OCI-LY1 (cell line): ENCODE data around the gene DENND4A.

Experiments used
- H2AFZ ChIP-seq: fragments of 200-600 bp; sonication (generic), shearing (Covaris generic); 2 replicates; pipeline ENCODE4 v1.6.0; 2014; ENCODE audit warnings: antibody characterized with exemption, mild to moderate bottlenecking, low read length
- H3F3A ChIP-seq: fragments of 200-600 bp; sonication (generic), shearing (Covaris generic); 2 replicates; pipeline ENCODE4 v1.6.0; 2014; ENCODE audit warnings: mild to moderate bottlenecking, antibody characterized with exemption, low read length, moderate library complexity; ENCODE audit not compliant: insufficient read depth
- H3K27ac ChIP-seq: fragments of 200-600 bp; sonication (generic); 2 replicates; pipeline ENCODE4 v1.5.1; 2014; ENCODE audit warnings: low read length, mixed run types, mild to moderate bottlenecking, low read depth; ENCODE audit not compliant: poor library complexity, severe bottlenecking
- H3K27me3 ChIP-seq: fragments of 200-600 bp; sonication (generic); 2 replicates; pipeline ENCODE4 v1.6.0; 2014; ENCODE audit warnings: antibody characterized with exemption, mild to moderate bottlenecking, low read length, moderate library complexity; ENCODE audit not compliant: insufficient read depth
- H3K36me3 ChIP-seq: fragments of 200-600 bp; sonication (generic); 2 replicates; pipeline ENCODE4 v1.6.1; 2014; ENCODE audit warnings: mild to moderate bottlenecking, antibody characterized with exemption, low read length, moderate library complexity, mixed read lengths; ENCODE audit not compliant: insufficient read depth
- H3K4me1 ChIP-seq: fragments of 200-600 bp; sonication (generic); 2 replicates; pipeline ENCODE4 v1.5.1; 2014; ENCODE audit warnings: mild to moderate bottlenecking, low read length, moderate library complexity; ENCODE audit not compliant: insufficient read depth, severe bottlenecking
- H3K4me2 ChIP-seq: fragments of 200-600 bp; sonication (generic), shearing (Covaris generic); 2 replicates; pipeline ENCODE4 v1.6.1; 2014; ENCODE audit warnings: low read length
- H3K4me3 ChIP-seq: fragments of 200-600 bp; sonication (generic); 2 replicates; pipeline ENCODE4 v1.5.1; 2014; ENCODE audit warnings: low read length, low read depth, mild to moderate bottlenecking, mixed read lengths; ENCODE audit not compliant: poor library complexity, severe bottlenecking
- H3K79me2 ChIP-seq: fragments of 200-600 bp; shearing (Covaris generic); 2 replicates; pipeline ENCODE4 v1.6.1; 2016; ENCODE audit warnings: mixed run types, low read length, mixed read lengths; ENCODE audit not compliant: insufficient read depth
- H3K9ac ChIP-seq: fragments of 200-600 bp; sonication (generic), shearing (Covaris generic); 2 replicates; pipeline ENCODE4 v1.6.1; 2014; ENCODE audit warnings: mild to moderate bottlenecking, low read length, mixed read lengths
- H3K9me2 ChIP-seq: fragments of 200-600 bp; sonication (generic), shearing (Covaris generic); 2 replicates; pipeline ENCODE4 v1.6.1; 2014; ENCODE audit warnings: low read depth, mild to moderate bottlenecking, low read length, mixed read lengths
- H3K9me3 ChIP-seq: fragments of 200-600 bp; shearing (Covaris generic); 2 replicates; pipeline ENCODE4 v1.6.1; 2014; ENCODE audit warnings: low read length, mixed read lengths
- H4K20me1 ChIP-seq: fragments of 200-600 bp; sonication (generic), shearing (Covaris generic); 2 replicates; pipeline ENCODE4 v1.6.0; 2016; ENCODE audit warnings: mild to moderate bottlenecking, low read length; ENCODE audit not compliant: insufficient read depth
- CTCF ChIP-seq: fragments of 200-600 bp; sonication (generic), shearing (Covaris generic); IDR thresholded peaks from 2 replicates; pipeline ENCODE4 v1.5.1; 2017; ENCODE audit warnings: mild to moderate bottlenecking, antibody characterized with exemption, low read length, moderate library complexity, mixed read lengths
- EZH2 ChIP-seq: fragments of 200-600 bp; sonication (generic), shearing (Covaris generic); IDR thresholded peaks from 2 replicates; pipeline ENCODE4 v1.8.0; 2017; ENCODE audit warnings: borderline replicate concordance, mixed run types, mild to moderate bottlenecking, antibody characterized with exemption, low read length, moderate library complexity, mixed read lengths

The DENND4A gene

DNA sequence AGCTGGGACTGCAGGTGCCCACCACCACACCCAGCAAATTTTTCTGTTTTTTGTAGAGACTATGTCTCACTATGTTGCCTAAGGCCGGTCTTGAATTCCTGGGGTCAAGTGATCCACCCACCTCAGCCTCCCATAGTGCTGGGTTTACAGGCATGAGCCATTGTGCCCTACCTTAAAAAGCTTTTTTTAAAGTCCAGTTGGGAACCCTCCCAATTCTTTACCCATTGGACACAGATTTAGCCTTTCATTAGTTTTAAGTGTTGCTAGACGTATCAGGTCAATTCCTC, 1.7 kb upstream of the DENND4A start:
- TF ChIP-seq EZH2 (no peak), CTCF (no peak)
- H3K27me3 ChIP-seq, result no peaks in the 10 kb centered on the region
- H3F3A ChIP-seq, result no peaks in the 10 kb centered on the region; the same call in 1 of the 2 replicates
- no peak overlapping the region for H3K4me3 ChIP-seq
- H3K79me2 ChIP-seq, result peaks cover 28% of the 10 kb centered on the region
- peaks cover 33% of the 10 kb centered on the region for H3K4me1 ChIP-seq
- H3K27ac ChIP-seq, result no peak overlapping the region
- no peak overlapping the region; the same call in 1 of the 2 replicates for H3K4me2 ChIP-seq
- no peaks in the 10 kb centered on the region for H3K36me3 ChIP-seq
- H3K9me2 ChIP-seq, result no peaks in the 10 kb centered on the region
- H2AFZ ChIP-seq, result no peak overlapping the region
- H3K9ac ChIP-seq, result no peak overlapping the region
- no peaks in the 10 kb centered on the region for H3K9me3 ChIP-seq
- no peaks in the 10 kb centered on the region for H4K20me1 ChIP-seq

DNA sequence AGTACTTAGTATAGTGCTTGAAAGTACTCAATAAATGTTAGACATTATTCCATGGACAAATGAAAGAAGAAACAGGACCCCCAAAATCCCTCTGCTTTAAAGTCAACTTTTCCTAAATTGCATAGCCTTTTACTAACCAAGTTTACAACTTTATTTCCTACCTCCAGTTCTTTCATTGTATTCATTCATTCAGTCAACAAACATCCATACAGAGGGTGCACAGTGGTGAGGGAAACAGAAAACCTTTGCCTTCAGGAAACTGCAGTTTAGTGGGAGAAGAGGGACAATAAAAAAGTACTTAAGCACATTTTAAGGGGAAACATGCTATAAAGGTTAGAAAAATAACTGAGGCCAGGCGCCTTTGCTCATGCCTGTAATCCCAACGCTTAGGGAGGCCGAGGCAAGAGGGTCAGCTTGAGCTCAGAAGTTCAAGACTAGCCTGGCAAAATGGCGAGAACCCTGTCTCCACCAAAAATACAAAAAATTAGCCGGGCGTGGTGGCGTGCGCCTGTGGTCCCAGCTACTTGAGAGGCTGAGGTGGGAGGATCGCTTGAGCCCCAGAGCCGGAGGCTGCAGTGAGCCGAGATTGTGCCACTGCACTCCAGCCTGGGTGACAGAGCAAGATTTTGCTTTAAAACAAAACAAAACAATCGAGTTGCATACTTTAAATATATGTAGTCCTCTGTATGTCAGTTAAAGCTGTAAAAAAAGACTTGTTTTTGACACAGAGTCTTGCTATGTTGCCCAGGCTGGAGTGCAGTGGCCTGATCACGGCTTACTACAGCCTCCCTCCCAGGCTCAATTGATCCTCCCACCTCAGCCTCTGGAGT, 1.1 kb upstream of the DENND4A start:
- TF ChIP-seq CTCF, result no peak
- TF ChIP-seq EZH2, result no peak
- peaks cover 37% of the 10 kb centered on the region for H3K4me1 ChIP-seq
- H3K27me3 ChIP-seq, result no peaks in the 10 kb centered on the region
- H3K9me2 ChIP-seq, result no peaks in the 10 kb centered on the region
- peak overlapping the region; percentile 77 for H3K27ac ChIP-seq
- H2AFZ ChIP-seq, result no peak overlapping the region
- H3K9ac ChIP-seq, result peak overlapping the region; percentile 81
- H3K79me2 ChIP-seq, result peaks cover 34% of the 10 kb centered on the region
- peak overlapping the region; percentile 78 for H3K4me2 ChIP-seq
- H3K9me3 ChIP-seq, result no peaks in the 10 kb centered on the region
- no peaks in the 10 kb centered on the region for H3K36me3 ChIP-seq
- no peaks in the 10 kb centered on the region for H4K20me1 ChIP-seq
- H3K4me3 ChIP-seq, result peak overlapping the region; percentile 73
- no peaks in the 10 kb centered on the region; the same call in 1 of the 2 replicates for H3F3A ChIP-seq

- TF ChIP-seq EZH2 (no peak), CTCF (no peak)
- Histone ChIP-seq H3F3A (no peaks in the 10 kb centered on the region), H3K36me3 (no peaks in the 10 kb centered on the region), H3K9me2 (no peaks in the 10 kb centered on the region), H3K79me2 (peaks cover 50% of the 10 kb centered on the region), H3K4me2 (peak overlapping the region; percentile 87), H4K20me1 (no peaks in the 10 kb centered on the region), H3K27me3 (no peaks in the 10 kb centered on the region), H3K9me3 (no peaks in the 10 kb centered on the region), H3K9ac (peak overlapping the region; percentile 91), H2AFZ (no peak overlapping the region), H3K4me3 (peak overlapping the region; percentile 91), H3K27ac (peak overlapping the region; percentile 75), H3K4me1 (peaks cover 50% of the 10 kb centered on the region)
Observed at GRCh38 chr15:65791335-65792137, 557 bp downstream of the DENND4A start.
